HEK293T (cell line): ENCODE data around the gene LCE3E.

Experiments
- ARNT ChIP-seq: fragments of 450-650 bp; IDR thresholded peaks from 2 replicates; pipeline ENCODE4 v1.6.1; 2017; ENCODE audit warnings: mild to moderate bottlenecking
- BHLHE40 ChIP-seq: fragments of 450-650 bp; IDR thresholded peaks from 2 replicates; pipeline ENCODE4 v1.6.1; 2016; ENCODE audit warnings: mild to moderate bottlenecking, moderate library complexity, borderline replicate concordance
- FOXA1 ChIP-seq: fragments of 450-650 bp; IDR thresholded peaks from 2 replicates; pipeline ENCODE4 v1.6.1; 2016; ENCODE audit warnings: mild to moderate bottlenecking
- SP1 ChIP-seq: fragments of 450-650 bp; IDR thresholded peaks from 2 replicates; pipeline ENCODE4 v1.6.1; 2017
- SUZ12 ChIP-seq: fragments of 450-650 bp; IDR thresholded peaks from 2 replicates; pipeline ENCODE4 v1.6.1; 2016; ENCODE audit warnings: mild to moderate bottlenecking

- TF ChIP-seq ARNT: no peak
- TF ChIP-seq SP1: no peak
- no peak for TF ChIP-seq SUZ12
- no peak for TF ChIP-seq BHLHE40
- no peak for TF ChIP-seq FOXA1
These were observed 41.4 kb downstream of the LCE3E start for GRCh38 chr1:152525080-152525641.
